Fibroblast of skin of back (primary cell): ENCODE results near the gene A1BG.
"Not testable (repeated sequence)": the region's sequence is repeated elsewhere in the genome, so short reads cannot be mapped to it uniquely, and the experiment has no call there.

Experiments
- DNase-seq: peaks from one replicate; pipeline ENCODE4 v3.0.0-alpha.2; 2013

Gene A1BG

GRCh38 chr19:58356766-58357480 is 3.6 kb upstream of the A1BG start:
- no peak for DNase-seq

DNA sequence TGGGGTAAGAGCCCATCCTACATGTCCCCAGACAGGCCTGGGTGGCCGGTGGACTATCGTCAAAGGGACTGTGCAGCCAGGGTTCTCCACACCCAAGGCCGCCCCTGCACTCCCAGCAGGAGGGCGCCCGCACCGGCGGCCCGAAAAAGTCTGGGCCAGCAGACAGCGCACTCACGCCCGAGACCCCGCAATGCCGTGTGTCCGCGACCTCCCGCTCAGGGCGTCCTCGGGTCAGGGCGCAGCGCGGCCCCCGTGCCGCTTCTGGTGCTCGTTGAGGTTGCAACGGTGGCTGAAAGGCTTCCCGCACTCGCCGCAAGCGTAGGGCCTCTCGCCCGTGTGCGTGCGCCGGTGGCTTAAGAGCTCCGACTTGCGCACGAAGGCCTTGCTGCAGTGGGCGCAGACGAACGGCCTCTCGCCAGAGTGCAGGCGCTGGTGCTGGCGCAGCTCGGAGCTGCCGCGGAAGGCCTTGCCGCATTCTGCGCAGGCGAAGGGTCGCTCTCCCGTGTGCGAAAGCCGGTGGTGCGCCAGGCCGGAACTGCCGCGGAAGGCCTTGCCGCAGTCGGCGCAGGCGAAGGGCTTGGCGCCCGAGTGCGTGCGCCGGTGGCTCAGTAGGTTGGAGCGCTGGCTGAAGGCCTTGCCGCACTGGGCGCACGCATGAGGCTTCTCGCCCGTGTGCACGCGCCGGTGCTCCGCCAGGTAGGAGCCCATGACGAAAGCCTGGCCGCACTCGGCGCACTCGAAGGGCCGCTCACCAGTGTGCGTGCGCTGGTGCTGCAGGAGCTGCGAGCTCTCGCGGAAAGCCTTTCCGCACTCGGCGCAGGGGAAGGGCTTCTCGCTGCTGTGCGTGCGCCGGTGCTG is 2.8 kb upstream of the A1BG start:
- DNase-seq = peak; percentile 27

GRCh38 chr19:58355215-58355796 is 2.0 kb upstream of the A1BG start:
- DNase-seq = no peak

GRCh38 chr19:58354478-58355030 is 1.3 kb upstream of the A1BG start:
- DNase-seq = no peak

DNA sequence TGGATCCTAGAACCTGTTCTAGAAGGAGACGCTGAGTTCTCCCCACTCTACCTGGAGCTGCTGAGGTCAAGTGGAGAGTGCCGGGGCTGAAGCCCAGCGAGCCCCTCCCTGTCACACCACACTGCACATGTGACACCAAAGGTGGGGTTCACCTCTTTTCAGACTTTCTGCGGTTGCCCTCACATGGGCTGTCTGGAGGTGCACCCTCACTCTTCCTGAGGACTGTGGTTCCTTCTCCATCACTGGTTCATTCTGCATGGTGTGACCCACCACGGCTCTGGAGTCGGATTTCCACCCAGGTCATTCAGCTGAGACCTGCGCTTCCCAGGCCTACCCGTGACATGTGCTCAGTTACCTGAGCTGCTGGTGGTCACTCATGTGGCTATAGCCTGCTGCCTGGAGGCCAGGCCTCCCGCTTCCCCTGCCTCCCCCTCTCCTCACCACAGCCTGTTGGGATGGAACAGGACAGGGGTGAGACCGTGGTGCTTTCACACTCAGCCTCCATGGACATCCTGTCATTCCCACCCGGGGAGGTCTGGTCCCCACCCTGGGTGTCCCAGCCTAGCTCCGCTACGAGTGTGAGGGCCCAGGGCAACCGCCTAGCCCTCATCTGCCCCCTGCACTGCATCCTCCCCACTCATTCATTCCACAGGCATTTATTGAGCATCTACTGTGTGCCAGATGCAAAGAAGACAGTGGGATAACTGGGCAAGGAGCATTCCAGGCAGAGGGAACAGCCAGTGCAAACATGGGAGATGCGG is 605 bp upstream of the A1BG start:
- no peak for DNase-seq

DNA sequence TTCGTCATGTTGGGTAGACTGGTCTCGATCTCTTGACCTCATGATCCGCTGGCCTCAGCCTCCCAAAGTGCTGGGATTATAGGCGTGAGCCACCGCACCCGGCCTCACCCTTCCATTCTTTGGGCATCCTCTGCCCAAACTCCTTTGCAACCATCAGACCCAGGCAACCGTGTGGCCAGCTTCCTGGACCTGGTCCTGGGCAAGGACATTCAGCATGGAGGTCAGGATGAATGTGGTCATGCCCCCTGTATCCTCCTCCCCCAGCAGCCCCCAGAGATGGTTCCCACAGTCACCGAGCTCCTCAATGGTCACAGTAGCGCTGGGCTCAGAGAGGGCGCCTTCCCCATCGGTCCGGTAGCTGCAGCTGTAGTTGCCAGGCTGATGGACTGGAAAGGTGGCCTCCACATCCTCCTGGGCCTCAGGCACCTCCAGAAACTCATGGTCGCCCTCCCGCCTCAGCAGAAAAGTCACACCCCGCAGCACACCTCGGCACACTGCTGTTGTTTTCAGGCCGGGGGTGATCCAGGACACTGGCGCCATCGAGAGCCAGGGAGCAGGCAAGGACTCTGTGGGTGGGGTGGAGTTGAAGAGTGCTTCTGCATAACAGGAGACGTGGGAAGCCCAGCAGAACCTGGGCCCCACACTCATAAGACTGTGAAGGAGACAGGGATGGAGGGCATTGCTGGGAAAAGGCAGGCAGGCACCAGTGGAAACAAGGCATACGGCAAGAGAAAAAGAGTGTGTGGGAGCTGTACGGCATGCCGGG is 1.1 kb downstream of the A1BG start:
- DNase-seq = no peak

GRCh38 chr19:58351558-58351878 is 1.8 kb downstream of the A1BG start:
- DNase-seq = no peak

DNA sequence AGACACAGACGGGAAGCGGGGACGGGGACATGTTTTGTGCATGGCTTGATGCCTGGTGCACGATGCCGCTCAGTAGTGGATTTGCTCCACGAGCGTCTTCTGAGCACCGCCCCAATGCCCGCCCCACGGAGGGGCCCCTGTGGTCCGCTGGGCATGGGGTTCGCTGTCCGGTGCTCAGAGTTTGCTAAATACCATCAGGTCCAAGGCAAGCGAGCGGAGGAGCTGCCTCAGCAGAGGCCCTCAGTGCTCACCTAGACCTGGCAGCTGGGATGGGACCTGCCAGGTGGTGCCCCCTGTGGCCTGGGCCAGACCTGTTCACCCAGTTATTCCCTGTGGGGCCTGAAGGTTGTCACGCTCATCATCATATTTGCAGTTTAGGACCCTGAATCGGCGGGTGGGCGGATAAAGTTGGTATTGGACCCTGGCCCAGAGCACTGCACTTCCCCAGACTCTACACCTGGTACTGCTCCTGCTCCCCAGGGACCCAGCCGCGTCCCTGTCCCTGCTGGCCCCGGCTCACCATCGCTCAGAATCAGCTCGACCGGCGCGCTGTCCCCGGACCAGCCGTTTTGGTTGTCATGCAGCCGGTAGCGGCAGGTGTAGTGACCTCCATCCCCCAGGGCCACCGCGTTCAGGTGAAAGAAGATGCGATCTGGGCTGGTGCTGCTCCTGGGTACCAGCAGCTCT is 2.3 kb downstream of the A1BG start:
- DNase-seq = no peak

GRCh38 chr19:58350001-58350861 is 3.1 kb downstream of the A1BG start:
- no peak for DNase-seq

GRCh38 chr19:58349590-58349989 is 3.7 kb downstream of the A1BG start:
- DNase-seq = no peak

GRCh38 chr19:58348080-58348479 is 5.2 kb downstream of the A1BG start:
- DNase-seq = not testable (repeated sequence)

DNA sequence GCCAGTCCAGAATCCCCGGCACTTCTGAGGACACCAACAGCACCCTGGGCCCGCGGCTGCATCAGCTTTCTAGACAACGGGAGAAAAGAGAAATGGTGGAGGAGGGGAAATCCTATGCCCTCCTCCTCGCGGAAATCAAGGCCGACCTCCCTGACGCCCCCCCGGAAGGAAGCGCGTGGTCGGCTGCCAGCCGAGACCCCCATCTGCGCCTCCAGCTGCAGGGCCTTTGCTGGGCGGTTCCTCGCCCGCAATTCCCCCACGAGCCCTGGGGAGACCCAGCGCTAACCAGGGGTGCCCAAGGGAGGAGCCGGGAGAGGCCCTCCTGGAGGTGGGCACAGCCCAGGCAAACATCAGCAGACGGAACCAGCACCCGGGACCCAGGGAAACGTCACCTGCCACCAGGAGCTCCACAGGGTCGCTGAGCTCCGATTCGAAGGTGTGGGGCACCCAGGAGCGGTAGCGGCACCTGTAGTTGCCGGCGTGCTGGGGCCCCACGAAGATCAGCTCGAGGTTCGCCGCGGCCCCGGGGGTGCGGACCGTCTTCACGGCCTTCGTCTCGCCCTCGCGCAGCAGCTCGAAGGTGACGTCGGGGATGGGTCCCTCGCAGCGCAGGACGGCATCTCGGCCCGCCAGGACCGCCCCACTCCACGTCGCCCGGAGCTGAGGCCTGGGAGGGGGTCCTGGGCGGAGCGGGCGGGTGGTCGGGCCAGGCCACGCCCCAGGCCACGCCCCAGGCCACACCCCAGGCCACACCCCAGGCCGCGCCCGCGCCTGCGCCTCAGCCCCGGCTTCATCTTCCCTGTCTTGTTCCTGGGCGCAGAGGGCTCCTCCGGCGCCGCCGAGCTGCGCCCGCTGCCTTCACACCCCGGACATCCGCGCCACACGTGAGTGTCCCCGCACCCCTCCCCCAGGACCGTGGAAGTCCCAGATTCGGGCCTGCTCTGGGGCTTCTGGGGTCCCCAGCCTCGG is 6.0 kb downstream of the A1BG start:
- peak; percentile 75 for DNase-seq

GRCh38 chr19:58345558-58345957 is 7.7 kb downstream of the A1BG start:
- DNase-seq = no peak

DNA sequence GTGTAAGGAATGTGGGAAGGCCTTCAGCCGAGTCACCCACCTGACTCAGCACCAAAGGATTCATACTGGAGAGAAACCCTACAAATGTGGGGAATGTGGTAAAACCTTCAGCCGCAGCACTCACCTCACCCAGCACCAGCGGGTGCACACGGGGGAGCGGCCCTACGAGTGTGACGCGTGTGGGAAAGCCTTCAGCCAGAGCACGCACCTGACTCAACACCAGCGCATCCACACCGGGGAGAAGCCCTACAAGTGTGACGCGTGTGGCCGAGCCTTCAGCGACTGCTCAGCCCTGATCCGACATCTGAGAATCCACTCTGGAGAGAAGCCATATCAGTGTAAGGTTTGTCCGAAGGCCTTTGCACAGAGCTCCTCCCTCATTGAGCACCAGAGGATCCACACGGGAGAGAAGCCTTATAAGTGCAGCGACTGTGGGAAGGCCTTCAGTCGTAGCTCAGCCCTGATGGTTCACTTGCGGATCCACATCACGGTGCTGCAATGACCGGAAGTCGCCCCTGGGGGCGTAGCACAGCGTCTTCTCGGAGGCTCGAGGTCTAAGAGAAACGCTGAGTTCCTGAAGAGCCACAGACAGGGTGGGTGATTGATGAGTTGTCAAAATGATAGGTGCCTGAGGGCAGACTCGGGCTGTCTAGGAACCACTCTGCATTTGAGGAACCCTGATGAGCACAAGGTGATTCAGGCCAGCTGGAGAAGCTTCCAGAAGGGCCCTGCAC is 14.3 kb downstream of the A1BG start:
- peak; percentile 7 for DNase-seq

GRCh38 chr19:58338336-58338735 is 15.0 kb downstream of the A1BG start:
- DNase-seq = no peak

DNA sequence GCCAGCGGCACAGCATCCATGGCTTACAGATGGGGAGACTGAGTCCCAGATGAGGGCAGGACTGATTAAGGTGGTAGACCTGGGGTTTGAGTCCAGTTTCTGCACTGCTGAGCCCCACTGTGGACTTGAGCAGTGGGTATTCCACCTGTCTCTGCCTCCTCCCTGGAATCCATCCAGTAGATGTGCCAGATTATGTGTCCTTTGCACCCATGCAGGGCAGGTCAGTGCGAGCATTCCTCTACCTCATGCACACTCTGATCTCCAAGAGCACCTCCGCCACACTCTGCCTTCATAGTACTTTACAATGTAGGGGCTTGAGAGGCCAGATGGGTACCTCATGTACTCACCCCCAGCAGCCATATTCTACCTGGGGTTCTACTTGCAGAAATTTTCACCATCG is 16.5 kb downstream of the A1BG start:
- no peak for DNase-seq

- no peak for DNase-seq
These were observed 17.1 kb downstream of the A1BG start for GRCh38 chr19:58336216-58336615.

DNA sequence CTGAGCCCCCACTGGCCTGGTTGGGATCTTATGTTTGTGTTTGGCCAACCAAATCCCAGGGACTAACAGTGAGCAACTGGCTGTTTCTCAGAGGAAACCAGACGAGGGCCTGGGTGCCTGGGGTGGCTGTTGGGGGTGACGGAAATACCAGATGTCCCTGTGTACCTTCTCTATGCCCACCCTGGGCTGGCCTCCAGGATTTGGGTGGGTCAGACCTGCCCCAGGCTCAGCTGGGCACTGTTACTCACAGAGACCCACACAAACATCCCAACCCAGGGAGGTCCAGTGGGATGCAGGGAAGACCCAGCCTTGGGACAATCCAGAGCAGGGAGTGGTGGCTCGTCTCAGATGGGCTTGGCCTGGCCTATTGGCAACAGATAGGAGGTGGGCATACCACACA is 17.7 kb downstream of the A1BG start:
- DNase-seq = no peak
